Measurements from ENCODE around the gene HEY2. TPM values are rescaled to one million over a fixed set of nuclear protein-coding genes. Genes with fewer than 3 reads are reported as not detected.
"Not testable (repeated sequence)": the region's sequence is repeated elsewhere in the genome, so short reads cannot be mapped to it uniquely, and the experiment has no call there.

The HEY2 gene
- total RNA-seq, 2 experiments from 2014 or later, result not detected

DNA sequence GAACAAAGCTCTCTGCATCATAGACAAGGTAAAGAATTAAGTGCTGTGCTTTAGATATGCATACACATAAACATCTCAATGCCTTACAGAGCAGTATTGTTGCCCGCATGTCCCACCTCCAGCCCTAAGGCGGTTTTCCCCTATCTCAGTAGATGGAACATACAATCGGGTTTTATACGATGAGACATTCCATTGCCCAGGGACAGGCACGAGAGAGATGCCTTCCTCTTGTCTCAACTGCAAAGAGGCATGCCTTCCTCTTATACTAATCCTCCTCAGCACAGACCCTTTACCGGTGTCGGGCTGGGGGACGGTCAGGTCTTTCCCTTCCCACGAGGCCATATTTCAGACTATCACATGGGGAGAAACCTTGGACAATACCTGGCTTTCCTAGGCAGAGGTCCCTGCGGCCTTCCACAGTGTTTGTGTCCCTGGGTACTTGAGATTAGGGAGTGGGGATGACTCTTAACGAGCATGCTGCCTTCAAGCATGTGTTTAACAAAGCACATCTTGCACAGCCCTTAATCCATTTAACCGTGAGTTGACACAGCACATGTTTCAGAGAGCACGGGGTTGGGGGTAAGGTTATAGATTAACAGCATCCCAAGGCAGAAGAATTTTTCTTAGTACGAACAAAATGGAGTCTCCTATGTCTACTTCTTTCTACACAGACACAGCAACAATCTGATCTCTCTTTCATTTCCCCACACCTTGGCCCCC lies 26.8 kb downstream of the HEY2 start:
- H3K36me3 Mint-ChIP-seq, H3K9me3 Mint-ChIP-seq, H3K27me3 Mint-ChIP-seq, H3K27ac Mint-ChIP-seq, DNase-seq, H3K4me1 Mint-ChIP-seq, H3K4me3 Mint-ChIP-seq: not testable (repeated sequence)

DNA sequence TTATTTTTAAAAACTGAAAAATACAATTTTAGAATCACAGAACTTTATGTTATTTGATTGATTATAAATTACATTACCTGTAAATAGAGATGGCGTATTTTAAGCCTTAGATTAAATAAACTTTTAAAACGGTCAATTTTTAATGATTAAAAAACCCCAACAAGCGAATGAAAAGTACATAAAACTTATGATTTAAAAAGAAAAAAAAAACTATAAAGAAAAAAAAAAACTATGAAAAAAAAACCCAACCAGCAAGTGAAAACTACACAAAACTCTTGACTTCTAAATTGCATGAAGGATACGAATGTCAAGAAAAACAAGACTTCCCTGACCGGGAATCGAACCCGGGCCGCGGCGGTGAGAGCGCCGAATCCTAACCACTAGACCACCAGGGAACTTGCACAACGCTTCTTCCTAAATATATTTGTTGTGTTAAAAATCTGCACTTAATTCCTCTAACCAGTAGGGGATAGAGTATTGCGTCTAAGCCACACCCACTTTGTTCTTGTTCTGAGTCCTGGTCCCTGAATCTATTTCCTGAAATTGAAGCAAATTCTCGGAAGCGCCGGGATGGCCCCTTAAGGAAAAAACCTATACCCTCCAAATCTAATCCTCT lies 30.6 kb downstream of the HEY2 start:
- H3K4me1 Mint-ChIP-seq, result peaks cover 12% of the 10 kb centered on the region
- H3K36me3 Mint-ChIP-seq, result peaks cover 7% of the 10 kb centered on the region
- H3K27me3 Mint-ChIP-seq, result no peaks in the 10 kb centered on the region
- H3K9me3 Mint-ChIP-seq, result no peaks in the 10 kb centered on the region
- DNase-seq, result peak; percentile 73
- no peak overlapping the region for H3K27ac Mint-ChIP-seq
- H3K4me3 Mint-ChIP-seq, result no peak overlapping the region

DNA sequence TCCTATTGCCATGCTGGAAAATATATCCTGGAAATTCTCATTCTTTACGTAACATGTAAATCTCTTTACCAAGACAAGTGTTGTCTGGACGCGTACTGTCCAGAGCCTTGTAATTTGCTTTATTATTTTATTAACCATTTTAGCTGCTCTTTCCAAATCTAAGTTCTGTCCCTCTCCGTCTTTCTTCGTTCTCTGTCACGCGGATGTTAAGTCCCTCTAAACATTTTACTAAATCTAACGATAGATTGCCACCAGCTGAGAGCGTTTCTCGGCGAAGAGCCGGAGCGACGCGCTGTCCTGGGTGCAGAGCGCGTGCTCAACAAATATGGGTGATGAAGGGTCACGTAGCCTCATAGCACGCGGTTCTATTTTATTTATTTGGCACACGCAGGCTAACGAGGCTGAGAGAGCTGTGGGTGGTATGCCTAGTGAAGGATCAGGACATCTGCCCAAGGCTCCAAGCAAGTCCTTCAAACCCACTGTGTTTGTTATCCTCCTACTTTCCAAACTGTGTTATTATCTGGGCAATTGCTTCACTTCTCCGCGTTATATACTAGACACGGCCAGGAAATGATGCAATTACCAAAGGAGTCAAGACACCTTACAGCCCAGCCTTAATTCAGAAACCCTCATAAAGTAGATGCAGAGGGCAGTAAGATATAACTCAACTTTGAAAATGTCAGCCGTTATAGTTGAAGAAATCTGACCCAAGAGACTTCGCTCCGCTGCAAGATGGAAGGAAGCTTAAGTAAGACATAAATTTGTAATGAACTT lies 31.3 kb downstream of the HEY2 start:
- Mint-ChIP-seq H3K9me3 (no peaks in the 10 kb centered on the region), H3K27me3 (no peaks in the 10 kb centered on the region), H3K4me1 (peaks cover 12% of the 10 kb centered on the region), H3K27ac (no peak overlapping the region), H3K4me3 (no peak overlapping the region), H3K36me3 (peaks cover 9% of the 10 kb centered on the region)
- DNase-seq, result peak; percentile 60

DNA sequence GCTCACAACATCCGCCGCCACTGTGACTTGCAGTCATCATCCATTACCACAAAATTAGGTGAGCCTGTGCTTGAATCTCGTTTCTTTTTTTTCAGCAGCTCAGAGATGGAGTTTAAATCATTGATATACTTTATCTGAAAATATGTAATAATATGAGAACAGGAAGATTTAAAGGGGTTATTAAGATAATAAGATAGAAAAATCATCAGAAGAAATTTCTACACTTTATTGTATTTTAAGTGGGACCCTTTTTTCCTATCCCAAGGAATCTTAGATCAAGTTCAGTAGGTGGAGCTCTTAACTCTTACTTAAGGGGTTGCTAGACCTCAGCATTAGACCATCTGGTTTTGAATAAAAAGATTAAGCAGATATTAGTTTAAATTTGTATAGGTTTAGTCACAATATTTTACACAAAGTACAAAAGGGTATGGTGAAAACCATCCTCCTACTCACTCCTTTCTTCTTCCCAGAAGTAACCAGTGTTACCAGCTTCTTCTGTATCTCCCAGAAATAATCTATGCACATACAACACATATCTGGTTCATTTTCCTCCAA lies 32.0 kb downstream of the HEY2 start:
- Mint-ChIP-seq H3K4me3 (no peak overlapping the region), H3K36me3 (peaks cover 14% of the 10 kb centered on the region), H3K27me3 (no peaks in the 10 kb centered on the region), H3K27ac (no peak overlapping the region), H3K4me1 (peaks cover 12% of the 10 kb centered on the region), H3K9me3 (no peaks in the 10 kb centered on the region)
- DNase-seq, result peak; percentile 55

DNA sequence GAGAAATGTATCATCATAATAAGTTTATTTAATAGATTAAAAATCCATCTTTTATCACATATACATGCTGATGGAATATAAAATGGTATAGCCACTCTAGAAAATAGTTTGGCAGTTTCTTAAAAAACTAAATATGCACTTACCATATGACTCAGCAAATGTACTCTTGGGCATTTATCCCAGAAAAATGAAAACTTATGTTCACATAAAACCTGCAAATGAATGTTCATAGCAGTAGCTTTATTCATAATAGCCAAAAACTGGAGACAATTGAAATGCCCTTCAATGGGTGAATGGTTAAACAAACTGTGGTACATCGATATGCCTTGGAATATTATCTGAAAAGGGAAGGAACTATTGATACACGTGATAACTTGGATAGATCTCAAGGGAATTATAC lies 34.9 kb downstream of the HEY2 start:
- H3K9me3 Mint-ChIP-seq, result no peaks in the 10 kb centered on the region
- H3K27me3 Mint-ChIP-seq, result no peaks in the 10 kb centered on the region
- no peak overlapping the region for H3K27ac Mint-ChIP-seq
- no peak for DNase-seq
- H3K4me3 Mint-ChIP-seq, result no peak overlapping the region
- peaks cover 19% of the 10 kb centered on the region for H3K36me3 Mint-ChIP-seq
- H3K4me1 Mint-ChIP-seq, result peaks cover 18% of the 10 kb centered on the region

DNA sequence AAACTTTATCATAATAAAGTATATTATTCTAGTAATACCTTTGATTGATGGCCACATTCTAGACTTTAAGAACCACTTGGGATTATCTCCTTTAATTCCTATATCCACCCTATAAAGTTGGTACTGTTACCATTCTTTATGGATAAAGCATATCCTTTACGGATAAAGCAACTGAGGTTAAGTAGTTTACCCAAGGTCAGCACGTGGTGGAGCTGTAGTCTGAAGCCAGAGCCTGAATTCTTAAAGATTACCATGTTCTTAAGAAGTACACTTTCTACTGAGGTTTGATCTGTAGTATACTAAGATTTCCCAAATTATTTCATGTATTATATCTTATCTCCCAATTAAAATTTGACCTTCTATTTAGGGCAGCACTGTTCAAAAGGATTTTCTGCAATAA lies 38.4 kb downstream of the HEY2 start:
- Mint-ChIP-seq H3K27me3 (no peaks in the 10 kb centered on the region), H3K36me3 (peaks cover 15% of the 10 kb centered on the region), H3K4me1 (peaks cover 32% of the 10 kb centered on the region), H3K4me3 (no peak overlapping the region), H3K9me3 (no peaks in the 10 kb centered on the region), H3K27ac (no peak overlapping the region)
- DNase-seq, result no peak

DNA sequence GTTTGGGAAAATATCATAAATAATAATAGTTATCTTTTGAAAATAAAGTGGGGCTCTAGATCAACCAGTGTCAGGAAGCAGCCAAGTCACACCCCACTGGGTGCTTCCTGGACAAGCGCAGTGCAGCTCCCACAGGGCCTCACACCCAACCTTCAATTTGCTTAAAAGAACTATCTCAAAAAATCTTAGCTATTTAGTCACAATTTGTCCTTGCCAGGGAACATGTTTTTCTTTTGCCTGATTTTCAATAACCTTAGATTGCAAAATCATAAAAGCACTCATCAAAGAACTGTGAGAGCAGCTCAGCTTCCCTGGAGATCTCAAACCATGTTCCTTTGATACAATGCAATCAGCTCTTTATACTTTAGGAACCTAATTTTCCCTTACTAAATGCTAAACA lies 39.7 kb downstream of the HEY2 start:
- H3K4me1 Mint-ChIP-seq, result peaks cover 40% of the 10 kb centered on the region
- peaks cover 19% of the 10 kb centered on the region for H3K36me3 Mint-ChIP-seq
- H3K4me3 Mint-ChIP-seq, result peak overlapping the region; percentile 83
- H3K27me3 Mint-ChIP-seq, result no peaks in the 10 kb centered on the region
- DNase-seq, result no peak
- peak overlapping the region; percentile 97 for H3K27ac Mint-ChIP-seq
- no peaks in the 10 kb centered on the region for H3K9me3 Mint-ChIP-seq

DNA sequence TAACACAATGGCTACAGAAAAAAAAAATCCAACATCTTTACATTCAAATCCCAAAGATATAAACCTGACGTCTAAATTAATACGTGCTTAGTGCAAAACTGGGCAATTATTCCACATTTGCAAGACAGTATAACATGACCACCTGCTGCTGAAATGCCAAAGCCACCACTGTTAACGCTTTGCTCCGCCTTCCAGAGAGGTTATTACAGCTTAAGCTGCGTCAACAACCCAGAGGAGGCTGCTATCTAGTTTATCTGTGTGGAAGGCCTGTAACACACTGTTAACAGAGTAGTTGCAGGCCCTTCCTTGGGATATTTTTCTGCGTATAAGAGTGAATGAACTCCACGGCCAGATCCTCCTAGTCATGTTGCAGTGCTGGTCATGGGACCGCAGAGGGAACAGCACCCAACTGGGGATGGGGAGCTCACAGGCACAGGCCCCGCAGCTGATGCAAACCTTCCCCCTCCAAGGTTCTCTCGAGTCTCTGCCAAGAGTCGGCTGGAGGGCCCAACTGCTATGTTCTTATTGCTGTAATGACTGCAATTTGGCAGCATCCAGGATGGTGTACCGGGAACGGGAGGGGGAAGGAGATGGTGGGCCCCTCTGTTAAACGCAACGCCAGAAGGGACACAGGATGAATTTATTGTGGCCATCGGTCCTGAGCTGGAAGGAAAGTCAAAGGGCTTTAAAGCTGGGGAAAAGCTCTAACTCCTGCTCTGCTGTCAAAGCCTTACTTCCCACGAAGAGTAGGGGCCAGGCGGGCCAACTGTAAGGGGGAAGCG lies 40.3 kb downstream of the HEY2 start:
- no peaks in the 10 kb centered on the region for H3K27me3 Mint-ChIP-seq
- peak; percentile 44 for DNase-seq

DNA sequence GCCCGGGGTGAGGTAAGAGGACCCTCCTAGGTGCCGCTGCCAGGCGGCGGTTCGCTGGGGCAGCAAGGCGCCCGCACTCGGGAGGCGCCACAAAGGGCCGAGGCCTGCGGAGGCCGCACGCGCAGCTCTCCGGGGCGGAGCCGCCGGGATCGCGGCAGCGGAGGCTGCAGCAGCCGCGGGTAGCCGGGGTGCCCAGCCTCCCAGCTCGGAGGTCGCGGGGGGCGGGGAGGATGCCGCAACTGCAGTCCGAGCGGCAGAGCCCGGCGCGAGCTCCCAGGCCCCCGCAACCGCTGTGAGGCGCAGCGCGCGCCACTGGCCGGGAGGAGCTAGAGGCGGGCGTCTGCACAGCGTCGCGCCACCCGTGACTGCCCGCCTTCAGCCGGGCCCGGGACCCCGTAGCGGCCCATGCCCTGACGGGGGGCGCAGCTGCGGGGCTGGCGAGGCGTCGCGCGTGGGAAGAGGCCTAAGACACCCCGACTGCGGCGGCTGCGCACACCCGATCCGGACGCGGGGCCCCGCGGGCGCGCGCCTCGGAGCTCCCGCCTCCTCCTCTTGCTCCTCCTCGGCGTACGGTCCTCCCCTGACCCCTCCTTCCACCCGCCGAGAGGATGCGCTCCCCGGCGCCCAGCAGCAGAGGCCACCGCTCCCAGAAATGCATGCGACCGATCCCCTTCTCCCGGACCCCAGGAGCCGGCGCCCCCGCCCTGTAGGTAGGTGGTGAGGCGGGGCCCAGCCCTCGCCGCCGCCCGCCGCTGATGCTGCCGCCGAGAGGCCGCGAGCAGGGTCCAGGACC lies 41.1 kb downstream of the HEY2 start, which contains the start of gene NCOA7:
Gene NCOA7 (plus strand): TSS at position 603 of the 793 bp plus-strand sequence. CDS start 24,395 bp downstream, outside the sequence.
- Mint-ChIP-seq H3K36me3 (peaks cover 18% of the 10 kb centered on the region), H3K4me3 (peak within 1 kb of the TSS; percentile 83), H3K9me3 (no peaks in the 10 kb centered on the region), H3K4me1 (peaks cover 48% of the 10 kb centered on the region), H3K27ac (peak within 1 kb of the TSS; percentile 97), H3K27me3 (no peaks in the 10 kb centered on the region)
- DNase-seq, result peak; percentile 79

More for the DNA sequence above, 40.3 kb downstream of the HEY2 start:
- Mint-ChIP-seq H3K4me1 (peaks cover 42% of the 10 kb centered on the region), H3K4me3 (peak overlapping the region; percentile 83), H3K27ac (peak overlapping the region; percentile 97), H3K9me3 (no peaks in the 10 kb centered on the region), H3K36me3 (peaks cover 19% of the 10 kb centered on the region)

DNA sequence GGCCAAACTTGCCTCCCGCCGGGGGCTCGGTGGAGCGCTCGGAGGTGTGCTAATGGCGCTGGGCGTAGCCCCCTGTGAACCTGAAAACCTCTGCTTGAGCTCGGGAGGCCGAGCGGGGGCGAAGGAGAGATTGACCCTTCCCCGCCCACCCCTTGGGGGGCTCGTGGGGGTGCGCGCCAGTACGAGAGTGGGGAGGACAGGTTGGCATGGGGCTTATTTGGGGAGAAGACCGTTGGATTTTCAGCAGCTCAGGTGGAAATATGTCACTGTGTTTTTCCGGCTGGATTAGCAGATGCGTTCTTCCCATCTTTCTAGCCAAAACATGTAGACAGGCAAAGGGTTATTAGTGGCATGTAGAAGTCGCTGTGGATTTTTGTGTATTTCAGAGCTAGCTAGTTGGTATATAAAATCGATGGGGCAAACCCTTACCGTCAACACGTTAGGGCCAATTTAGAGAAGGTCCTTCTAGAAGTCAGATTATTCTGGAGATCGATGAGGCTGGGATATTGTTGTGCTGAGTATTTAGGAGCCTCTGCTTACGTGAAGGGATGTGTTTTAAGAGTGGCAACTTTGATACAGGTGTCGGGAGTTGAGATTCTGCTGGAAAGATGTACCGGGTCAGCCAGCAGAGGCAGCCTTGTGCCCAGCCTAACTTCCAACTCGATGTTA lies 41.9 kb downstream of the HEY2 start:
- peaks cover 51% of the 10 kb centered on the region for H3K4me1 Mint-ChIP-seq
- peak overlapping the region; percentile 83 for H3K4me3 Mint-ChIP-seq
- peaks cover 14% of the 10 kb centered on the region for H3K36me3 Mint-ChIP-seq
- no peaks in the 10 kb centered on the region for H3K27me3 Mint-ChIP-seq
- DNase-seq, result peak; percentile 34
- H3K27ac Mint-ChIP-seq, result peak overlapping the region; percentile 76
- no peaks in the 10 kb centered on the region for H3K9me3 Mint-ChIP-seq

DNA sequence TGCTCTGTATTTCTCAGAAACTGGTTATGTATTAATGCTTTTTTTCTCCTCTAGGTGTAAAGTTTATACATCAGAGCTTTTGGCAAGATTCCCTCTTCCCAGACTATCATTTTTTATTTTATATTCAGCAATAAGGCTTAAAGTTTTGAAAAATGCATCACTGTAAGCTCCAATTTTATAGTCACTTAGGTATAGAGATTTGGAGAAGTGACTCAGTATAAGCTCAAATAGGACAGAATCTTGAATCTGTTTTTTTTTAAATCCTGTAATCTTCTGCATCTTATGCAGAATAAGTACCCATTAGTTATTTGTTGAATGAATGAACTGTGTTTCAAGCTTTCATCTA lies 42.4 kb downstream of the HEY2 start:
- H3K4me3 Mint-ChIP-seq, result peak overlapping the region; percentile 83
- H3K9me3 Mint-ChIP-seq, result no peaks in the 10 kb centered on the region
- H3K27ac Mint-ChIP-seq, result peak overlapping the region; percentile 76
- H3K4me1 Mint-ChIP-seq, result peaks cover 51% of the 10 kb centered on the region
- peaks cover 12% of the 10 kb centered on the region for H3K36me3 Mint-ChIP-seq
- no peaks in the 10 kb centered on the region for H3K27me3 Mint-ChIP-seq
- no peak for DNase-seq

DNA sequence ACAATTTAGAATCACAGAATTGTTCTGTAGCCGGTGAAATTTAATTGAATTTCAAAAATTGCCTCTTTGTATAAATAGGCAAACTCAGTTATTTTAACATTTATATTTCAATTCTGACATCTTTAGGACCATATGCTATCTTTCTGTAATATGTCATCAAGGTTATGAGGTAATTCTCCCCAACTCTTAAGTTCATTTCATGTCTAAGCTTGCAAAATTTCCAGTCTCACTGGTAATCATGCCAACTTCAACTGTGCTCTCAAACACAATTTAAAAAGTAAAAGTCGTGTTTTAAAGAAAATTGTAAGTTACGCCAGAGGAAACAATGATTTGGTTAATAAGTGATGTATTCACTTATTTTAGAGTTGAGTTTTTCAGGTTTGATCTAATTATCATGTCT lies 42.7 kb downstream of the HEY2 start:
- Mint-ChIP-seq H3K4me3 (peak overlapping the region; percentile 83), H3K27me3 (no peaks in the 10 kb centered on the region), H3K36me3 (peaks cover 13% of the 10 kb centered on the region), H3K27ac (peak overlapping the region; percentile 77), H3K9me3 (no peaks in the 10 kb centered on the region), H3K4me1 (peaks cover 51% of the 10 kb centered on the region)
- no peak for DNase-seq

DNA sequence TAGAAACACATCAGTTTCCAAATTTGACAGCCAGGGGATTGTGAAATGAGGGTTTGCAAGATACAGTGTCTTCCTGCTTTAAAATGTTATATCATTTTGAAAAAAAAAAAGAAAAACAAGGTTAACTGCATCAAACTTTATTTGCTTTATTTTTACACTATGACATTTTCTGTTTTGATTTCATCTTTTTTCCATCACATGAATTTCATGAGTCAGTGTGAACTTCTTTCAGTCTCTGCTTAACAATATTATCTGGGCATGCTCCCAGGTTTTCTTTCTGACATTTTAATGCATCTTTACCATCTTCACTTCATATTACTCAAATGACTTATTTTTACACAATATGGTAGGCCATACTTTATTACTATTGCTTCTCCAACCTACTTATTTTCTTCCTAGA lies 43.2 kb downstream of the HEY2 start:
- Mint-ChIP-seq H3K27me3 (no peaks in the 10 kb centered on the region), H3K4me3 (peak overlapping the region; percentile 68), H3K36me3 (peaks cover 17% of the 10 kb centered on the region)

More for the DNA sequence above, 43.2 kb downstream of the HEY2 start:
- Mint-ChIP-seq H3K9me3 (no peaks in the 10 kb centered on the region), H3K27ac (peak overlapping the region; percentile 77), H3K4me1 (peaks cover 56% of the 10 kb centered on the region)
- no peak for DNase-seq
